ENCODE results near the gene CCDC138.

- TF ChIP-seq CTCF (conservative IDR thresholded peaks at IDR 0.05; ENCODE audit: low read depth, low read length) = no peak
- no peak for TF ChIP-seq EZH2 (IDR thresholded peaks at IDR 0.05; ENCODE audit: low read length, unreplicated experiment)
Observed at GRCh38 chr2:108858894-108859293, 72.3 kb downstream of the CCDC138 start.
